Kidney (tissue), 14 donors: ENCODE results near the gene RTP5. TPM values are rescaled to one million over a fixed set of nuclear protein-coding genes. Genes with fewer than 3 reads are reported as not detected.

Experiments
- DNase-seq, 5 donors: peaks; one replicate each; pipeline ENCODE4 v3.0.0-alpha.2; 2013 to 2020
- FAIRE-seq: peaks from 2 replicates; lab custom pipeline; 2012; peaks lifted over from hg19 to GRCh38; lab: Jason Lieb, UNC
- H3K27ac ChIP-seq, 2 donors: one replicate each; pipeline ENCODE4 v1.7.0; 2013; ENCODE audit warnings: low read depth in 2 of 2, low read length in 2 of 2, inconsistent platforms in 1 of 2
- H3K27me3 ChIP-seq: one replicate; pipeline ENCODE4 v1.7.1; 2013; ENCODE audit warnings: low read length, inconsistent platforms; ENCODE audit not compliant: control insufficient read depth, insufficient read depth
- H3K36me3 ChIP-seq, 3 donors: one replicate each; pipeline versions ENCODE4 v1.7.0 to v1.7.1; 2013; ENCODE audit warnings: low read length in 3 of 3, control low read depth in 1 of 3, inconsistent platforms in 1 of 3; ENCODE audit not compliant: insufficient read depth in 3 of 3, control insufficient read depth in 2 of 3
- H3K4me1 ChIP-seq, 3 donors: one replicate each; pipeline versions ENCODE4 v1.7.0 to v1.7.1; 2013; ENCODE audit warnings: low read length in 3 of 3, inconsistent platforms in 1 of 3, low read depth in 1 of 3; ENCODE audit not compliant: control insufficient read depth in 2 of 3, insufficient read depth in 2 of 3
- H3K4me3 ChIP-seq, 3 donors: one replicate each; pipeline versions ENCODE4 v1.7.0 to v1.8.1; 2013; ENCODE audit warnings: low read length in 3 of 3, control low read depth in 1 of 3, inconsistent platforms in 1 of 3
- H3K9ac ChIP-seq, 3 donors: one replicate each; pipeline versions ENCODE4 v1.7.0 to v1.7.1; 2013; ENCODE audit warnings: low read length in 3 of 3, control low read depth in 1 of 3, inconsistent platforms in 1 of 3
- H3K9me3 ChIP-seq, 3 donors: one replicate each; pipeline versions ENCODE4 v1.7.0 to v1.7.1; 2013; ENCODE audit warnings: low read length in 3 of 3, control low read depth in 1 of 3, inconsistent platforms in 1 of 3; ENCODE audit not compliant: control insufficient read depth in 2 of 3, insufficient read depth in 1 of 3
- intact Hi-C: fragments of 100-400 bp; cut with DNase I; formaldehyde crosslinking; loops from one replicate; pipeline ENCODE4 v1.11.1; 2022
- polyA plus RNA-seq: library from polyadenylated mRNA; stranded (reverse); fragments of 350-450 nt; fragmentation: Illumina TruSeq; extraction: RNeasy Lipid Tissue Mini Kit (QIAGEN cat#74804); gene quantifications from one replicate; pipeline ENCODE4 v1.2.3, GENCODE V29; 2014; ENCODE audit warnings: low read depth, low replicate concordance; ENCODE audit not compliant: insufficient read depth
- total RNA-seq: library from RNA; stranded (reverse); fragmentation: NEBNext Ultra II Directional; extraction: Animal tissue kit (Norgen Biotek cat#: 25700); gene quantifications from one replicate; pipeline ENCODE4 v1.2.1, GENCODE V29; 2021
- TF ChIP-seq, protein P1 (sequence below): IDR thresholded peaks from 3 replicates; pipeline ENCODE4 v1.5.1; 2012; ENCODE audit warnings: mild to moderate bottlenecking, moderate library complexity, borderline replicate concordance; ENCODE audit not compliant: insufficient read depth; ENCODE audit errors: extremely low read depth
- donor health status: control.
- donor health status: control.
- donor health status: control.
- donor health status: control.
- donor health status: control.
- donor health status: DM: yes; HTN: yes; CAD: no.
- donor health status: Normal renal cell carcinoma (clear cell type).

Gene RTP5
- total and polyA plus RNA-seq, 2 donors from 2014 or later: 0.13 TPM; not detected in 1

- peak in 1 of 5 donors; percentile 70 for DNase-seq
- H3K9me3 ChIP-seq: no peaks in the 10 kb centered on the region
- H3K9ac ChIP-seq: no peak overlapping the region
- H3K27me3 ChIP-seq: no peaks in the 10 kb centered on the region
- H3K36me3 ChIP-seq: no peaks in the 10 kb centered on the region
- H3K27ac ChIP-seq: no peak overlapping the region
- FAIRE-seq: no peak
- intact Hi-C loops: no loop called here
- no peak overlapping the region for H3K4me3 ChIP-seq
- TF ChIP-seq, protein P1, sequence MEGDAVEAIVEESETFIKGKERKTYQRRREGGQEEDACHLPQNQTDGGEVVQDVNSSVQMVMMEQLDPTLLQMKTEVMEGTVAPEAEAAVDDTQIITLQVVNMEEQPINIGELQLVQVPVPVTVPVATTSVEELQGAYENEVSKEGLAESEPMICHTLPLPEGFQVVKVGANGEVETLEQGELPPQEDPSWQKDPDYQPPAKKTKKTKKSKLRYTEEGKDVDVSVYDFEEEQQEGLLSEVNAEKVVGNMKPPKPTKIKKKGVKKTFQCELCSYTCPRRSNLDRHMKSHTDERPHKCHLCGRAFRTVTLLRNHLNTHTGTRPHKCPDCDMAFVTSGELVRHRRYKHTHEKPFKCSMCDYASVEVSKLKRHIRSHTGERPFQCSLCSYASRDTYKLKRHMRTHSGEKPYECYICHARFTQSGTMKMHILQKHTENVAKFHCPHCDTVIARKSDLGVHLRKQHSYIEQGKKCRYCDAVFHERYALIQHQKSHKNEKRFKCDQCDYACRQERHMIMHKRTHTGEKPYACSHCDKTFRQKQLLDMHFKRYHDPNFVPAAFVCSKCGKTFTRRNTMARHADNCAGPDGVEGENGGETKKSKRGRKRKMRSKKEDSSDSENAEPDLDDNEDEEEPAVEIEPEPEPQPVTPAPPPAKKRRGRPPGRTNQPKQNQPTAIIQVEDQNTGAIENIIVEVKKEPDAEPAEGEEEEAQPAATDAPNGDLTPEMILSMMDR: no peak
- no peaks in the 10 kb centered on the region for H3K4me1 ChIP-seq
Observed at GRCh38 chr2:241887806-241888522, 18.4 kb downstream of the RTP5 start.

DNA sequence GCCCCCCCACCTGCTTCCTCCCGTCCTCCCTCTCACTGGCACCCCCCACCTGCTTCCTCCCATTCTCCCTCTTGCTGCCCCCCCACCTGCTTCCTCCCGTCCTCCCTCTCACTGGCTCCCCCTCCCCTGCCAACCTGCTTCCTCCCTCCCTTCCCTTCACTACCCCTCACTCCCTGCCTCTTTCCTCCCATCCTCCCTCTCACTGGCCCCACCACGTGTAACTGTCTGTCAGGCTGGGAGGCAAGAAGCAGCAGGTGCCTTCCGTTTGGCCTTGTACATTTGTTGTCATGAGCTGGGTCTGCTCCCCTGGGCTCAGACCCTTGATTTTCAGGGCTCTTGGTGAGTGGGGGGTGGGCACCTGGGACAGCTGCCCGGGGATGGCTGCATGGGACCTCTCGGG is 19.1 kb downstream of the RTP5 start:
- H3K4me1 ChIP-seq: no peaks in the 10 kb centered on the region
- FAIRE-seq: no peak
- intact Hi-C loops: no loop called here

DNA sequence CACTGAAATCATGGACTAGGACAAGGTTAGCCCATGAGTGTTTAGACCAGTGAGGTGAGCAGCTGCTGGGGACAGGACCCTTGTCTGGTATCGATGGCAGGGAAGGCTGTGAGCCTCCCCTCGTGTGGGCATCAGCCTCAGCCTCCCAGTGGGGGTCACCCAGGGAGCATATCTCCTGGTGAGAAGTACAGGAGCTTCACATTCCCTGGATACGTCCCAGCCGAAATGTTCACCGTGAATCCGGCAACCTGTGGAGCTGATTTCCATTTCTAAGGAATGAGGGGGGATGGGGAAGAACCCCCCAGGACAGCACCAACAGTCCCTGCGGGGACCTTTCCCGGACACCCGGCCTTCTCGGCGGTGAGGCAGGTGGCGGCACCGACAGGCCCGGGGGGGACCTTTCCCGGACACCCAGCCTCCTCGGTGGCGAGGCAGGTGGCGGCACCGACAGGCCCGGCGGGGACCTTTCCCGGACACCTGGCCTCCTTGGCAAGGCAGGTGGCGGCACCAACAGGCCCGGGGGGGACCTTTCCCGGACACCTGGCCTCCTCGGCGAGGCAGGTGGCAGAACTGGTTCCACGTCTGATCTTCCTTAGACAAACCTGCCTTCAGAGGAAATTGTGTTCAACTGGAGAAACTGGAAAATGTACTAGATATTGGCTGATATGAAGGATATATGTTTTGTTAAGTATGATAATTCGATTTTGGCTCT is 21.2 kb downstream of the RTP5 start:
- TF ChIP-seq, protein P1: no peak
- Histone ChIP-seq H3K4me1 (no peaks in the 10 kb centered on the region), H3K4me3 (no peak overlapping the region)

More for the DNA sequence above, 19.1 kb downstream of the RTP5 start:
- Histone ChIP-seq H3K36me3 (no peaks in the 10 kb centered on the region), H3K9ac (no peak overlapping the region), H3K27me3 (no peaks in the 10 kb centered on the region), H3K9me3 (no peaks in the 10 kb centered on the region), H3K4me3 (no peak overlapping the region), H3K27ac (no peak overlapping the region)
- TF ChIP-seq, protein P1: no peak
- peak in 1 of 5 donors; percentile 51 for DNase-seq

More for the DNA sequence above, 21.2 kb downstream of the RTP5 start:
- DNase-seq (peak in 1 of 5 donors; percentile 76), FAIRE-seq (no peak)
- Histone ChIP-seq H3K27ac (no peak overlapping the region), H3K27me3 (no peaks in the 10 kb centered on the region), H3K36me3 (no peaks in the 10 kb centered on the region), H3K9me3 (no peaks in the 10 kb centered on the region), H3K9ac (no peak overlapping the region)
- intact Hi-C loops: no loop called here
